Endothelial cell of umbilical vein (primary cell): ENCODE results near the gene PDE8B. TPM values are rescaled to one million over a fixed set of nuclear protein-coding genes. Genes with fewer than 3 reads are reported as not detected.

Experiments
- BruUV-seq: library from RNA; stranded (reverse); fragments of 400-500 nt; replicated peaks from 2 replicates; lab custom pipeline; 2021; lab: Mats Ljungman, UMichigan
- CTCF ChIA-PET: fragments of 300-600, 350-600 bp; sonication (Branson Sonifier 250); formaldehyde crosslinking; loops from one replicate; lab custom pipeline; 2021; ENCODE audit warnings: antibody characterized with exemption, inconsistent platforms; lab: Charles Lee
- POLR2A ChIA-PET: fragments of 300-600, 350-600 bp; sonication (Branson Sonifier 250); formaldehyde crosslinking; loops from one replicate; lab custom pipeline; 2021; ENCODE audit warnings: antibody characterized with exemption, inconsistent platforms; lab: Charles Lee
- DNase-seq: peaks from one replicate; pipeline ENCODE4 v3.0.0-alpha.2; 2011; ENCODE audit warnings: low read depth, low spot score
- FAIRE-seq: peaks from 2 replicates; lab custom pipeline; 2011; peaks lifted over from hg19 to GRCh38; lab: Jason Lieb, UNC
- H2AFZ ChIP-seq: 2 replicates; pipeline ENCODE4 v1.6.0; 2012; ENCODE audit warnings: low read depth, low read length, control low read depth, inconsistent platforms
- H3K27ac ChIP-seq: 2 replicates; pipeline ENCODE4 v1.5.1; 2011; ENCODE audit warnings: low read depth, mild to moderate bottlenecking, control low read depth, low read length, moderate library complexity; ENCODE audit not compliant: insufficient read depth
- H3K27me3 ChIP-seq, 2 experiments: 2 replicates each; pipeline versions ENCODE4 v1.6.0 to v1.6.1; 2011; ENCODE audit warnings: low read length in 2 of 2, mixed read lengths in 1 of 2; ENCODE audit not compliant: control insufficient read depth in 2 of 2, insufficient read depth in 2 of 2
- H3K36me3 ChIP-seq, 2 experiments: 2 replicates in 1 of 2; 3 replicates in 1 of 2; pipeline ENCODE4 v1.5.1; 2011; ENCODE audit warnings: low read length in 2 of 2, mild to moderate bottlenecking in 1 of 2, moderate library complexity in 1 of 2; ENCODE audit not compliant: control insufficient read depth in 2 of 2, insufficient read depth in 2 of 2; ENCODE audit errors: extremely low read depth in 1 of 2
- H3K4me1 ChIP-seq: 3 replicates; pipeline ENCODE4 v1.5.1; 2011; ENCODE audit warnings: mild to moderate bottlenecking, low read length; ENCODE audit not compliant: control insufficient read depth, insufficient read depth; ENCODE audit errors: extremely low read depth
- H3K4me2 ChIP-seq: 2 replicates; pipeline ENCODE4 v1.6.1; 2011; ENCODE audit warnings: low read length, control low read depth, mixed read lengths; ENCODE audit not compliant: insufficient read depth
- H3K4me3 ChIP-seq, 3 experiments: fragments of 200-600 bp in 1 of 3; sonication (generic), shearing (Covaris generic) in 1 of 3; replicated peaks in 1 of 3; 2 replicates each; pipeline ENCODE4 v1.5.1; 2011 to 2016; ENCODE audit warnings: control low read depth in 3 of 3, low read length in 3 of 3, mild to moderate bottlenecking in 2 of 3, inconsistent platforms in 1 of 3, low read depth in 1 of 3, moderate library complexity in 1 of 3; ENCODE audit not compliant: insufficient read depth in 1 of 3
- H3K79me2 ChIP-seq: 2 replicates; pipeline ENCODE4 v1.6.0; 2012; ENCODE audit warnings: low read length, inconsistent platforms; ENCODE audit not compliant: control insufficient read depth, insufficient read depth
- H3K9ac ChIP-seq: replicated peaks from 2 replicates; pipeline ENCODE3; 2011; ENCODE audit warnings: low read length, control low read depth; ENCODE audit not compliant: insufficient read depth; ENCODE audit errors: extremely low read depth
- H3K9me1 ChIP-seq: replicated peaks from 3 replicates; pipeline ENCODE4 v1.6.0; 2011; ENCODE audit warnings: mild to moderate bottlenecking, low read length; ENCODE audit not compliant: control insufficient read depth, insufficient read depth; ENCODE audit errors: extremely low read depth
- H3K9me3 ChIP-seq: replicated peaks from 2 replicates; pipeline ENCODE4 v1.5.1; 2012; ENCODE audit warnings: low read length, inconsistent platforms; ENCODE audit not compliant: control insufficient read depth, insufficient read depth
- H4K20me1 ChIP-seq: replicated peaks from 2 replicates; pipeline ENCODE3; 2011; ENCODE audit warnings: mild to moderate bottlenecking, low read length; ENCODE audit not compliant: control insufficient read depth, insufficient read depth; ENCODE audit errors: extremely low read depth
- CTCF ChIP-seq, 2 donors: IDR thresholded peaks; 1 replicate in 1 of 2; 2 replicates in 1 of 2; pipeline ENCODE4 v1.5.1; 2011; ENCODE audit warnings: low read length in 2 of 2, mild to moderate bottlenecking in 2 of 2, moderate library complexity in 2 of 2, control low read depth in 1 of 2, inconsistent platforms in 1 of 2, low read depth in 1 of 2; ENCODE audit not compliant: insufficient read depth in 1 of 2; ENCODE audit errors: extremely low read depth in 1 of 2
- EZH2 ChIP-seq: IDR thresholded peaks from 2 replicates; pipeline ENCODE4 v1.6.1; 2012; ENCODE audit warnings: borderline replicate concordance, low read depth, mild to moderate bottlenecking, moderate library complexity, low read length, inconsistent platforms; ENCODE audit not compliant: severe bottlenecking
- FOS ChIP-seq: IDR thresholded peaks from 2 replicates; pipeline ENCODE4 v1.6.1; 2011; ENCODE audit warnings: mild to moderate bottlenecking, low read length, moderate library complexity, borderline replicate concordance; ENCODE audit not compliant: insufficient read depth
- GATA2 ChIP-seq: IDR thresholded peaks from 2 replicates; pipeline ENCODE4 v1.7.0; 2011; ENCODE audit warnings: low read depth, mild to moderate bottlenecking, moderate library complexity, mixed read lengths, low read length; ENCODE audit not compliant: insufficient read length, insufficient read depth
- JUN ChIP-seq: IDR thresholded peaks from 2 replicates; pipeline ENCODE4 v1.6.1; 2011; ENCODE audit warnings: borderline replicate concordance, low read depth; ENCODE audit not compliant: insufficient read length, insufficient read depth
- MAX ChIP-seq: IDR thresholded peaks from 2 replicates; pipeline ENCODE4 v1.6.1; 2011; ENCODE audit not compliant: insufficient read depth, insufficient read length
- MYC ChIP-seq: IDR thresholded peaks from one replicate; pipeline ENCODE4 v1.6.1; 2011; ENCODE audit warnings: mild to moderate bottlenecking, low read depth, low read length
- POLR2A ChIP-seq: IDR thresholded peaks from 2 replicates; pipeline ENCODE4 v1.6.1; 2012; ENCODE audit warnings: low read depth, mild to moderate bottlenecking, control low read depth, low read length
- POLR2AphosphoS5 ChIP-seq: IDR thresholded peaks from 2 replicates; pipeline ENCODE4 v1.6.1; 2012; ENCODE audit warnings: low read depth, mild to moderate bottlenecking, control low read depth, low read length, moderate library complexity; ENCODE audit not compliant: insufficient read depth
- dilution Hi-C: fragments of 300-500 bp; cut with MboI; formaldehyde crosslinking; loops from one replicate; pipeline ENCODE4 v1.15.0; 2019; ENCODE audit warnings: low sequenced_read_pairs; ENCODE audit not compliant: extremely low pct_ligation_motif_present
- intact Hi-C: fragments of 100-400 bp; cut with micrococcal nuclease; formaldehyde crosslinking; loops from one replicate; pipeline ENCODE4 v1.10.0; 2022
- polyA plus RNA-seq, 4 experiments: library from polyadenylated mRNA; depleted of rRNA in 3 of 4; stranded (reverse) in 3 of 4; unstranded in 1 of 4; fragments of >200 nt; gene quantifications; 2 replicates each; pipeline versions ENCODE4 v1.2.1 to v1.2.3, GENCODE V29; 2011 to 2012; ENCODE audit warnings: missing spikeins in 1 of 4
- total RNA-seq: library from RNA; stranded (reverse); gene quantifications from 2 replicates; pipeline ENCODE4 v1.2.3, GENCODE V29; 2021

Gene PDE8B
- total and polyA plus RNA-seq, 2 donors (not counting 3 experiments of a cell fraction or from before 2014, with no cell fraction given): not detected

GRCh38 chr5:77277759-77278158 is 67.3 kb downstream of the PDE8B start:
- H3K9ac ChIP-seq: no peak overlapping the region
- POLR2A ChIA-PET: no interaction called here
- no peak overlapping the region for H3K4me3 ChIP-seq
- no peaks in the 10 kb centered on the region for H4K20me1 ChIP-seq
- no peak for TF ChIP-seq MAX
- TF ChIP-seq POLR2A: no peak
- no peak overlapping the region for H3K4me2 ChIP-seq
- intact Hi-C loops: no loop called here
- no peaks in the 10 kb centered on the region for H3K9me1 ChIP-seq
- no peak overlapping the region for H2AFZ ChIP-seq
- no peaks in the 10 kb centered on the region for H3K27me3 ChIP-seq
- DNase-seq (no peak), FAIRE-seq (no peak)
- dilution Hi-C loops: no loop called here
- no peaks in the 10 kb centered on the region for H3K36me3 ChIP-seq
- CTCF ChIA-PET: interaction anchor here (0.7 kb wide), 1 partner anchor 13 kb away, joined by 3 read pairs; no protein-coding TSS in a partner anchor
- H3K4me1 ChIP-seq: no peaks in the 10 kb centered on the region
- BruUV-seq: no TSS peak
- H3K79me2 ChIP-seq: no peaks in the 10 kb centered on the region
- H3K27ac ChIP-seq: no peak overlapping the region
- no peaks in the 10 kb centered on the region for H3K9me3 ChIP-seq

GRCh38 chr5:77280036-77280435 is 69.6 kb downstream of the PDE8B start:
- Histone ChIP-seq H3K4me1 (no peaks in the 10 kb centered on the region), H3K9ac (no peak overlapping the region), H3K36me3 (no peaks in the 10 kb centered on the region), H3K27ac (no peak overlapping the region), H3K4me3 (no peak overlapping the region), H3K9me1 (no peaks in the 10 kb centered on the region), H3K4me2 (no peak overlapping the region), H3K79me2 (no peaks in the 10 kb centered on the region), H2AFZ (no peak overlapping the region), H3K27me3 (peaks cover 0 to 2% of the 10 kb centered on the region in 2 experiments), H3K9me3 (no peaks in the 10 kb centered on the region), H4K20me1 (no peaks in the 10 kb centered on the region)
- intact Hi-C loops: no loop called here
- ChIA-PET POLR2A (no interaction called here), CTCF (no interaction called here)
- no peak for FAIRE-seq
- DNase-seq: no peak
- BruUV-seq: no TSS peak
- no peak for TF ChIP-seq FOS
- TF ChIP-seq MAX: no peak
- no peak for TF ChIP-seq EZH2
- no peak for TF ChIP-seq GATA2
- no peak for TF ChIP-seq JUN
- no peak for TF ChIP-seq POLR2A
- TF ChIP-seq CTCF (IDR thresholded peaks at IDR 0.05; ENCODE audit: extremely low read depth in 1 of 2, insufficient read depth in 1 of 2, low read depth in 1 of 2, low read length in 2 of 2): no peak
- TF ChIP-seq POLR2AphosphoS5: no peak
- TF ChIP-seq MYC: no peak
- dilution Hi-C loops: no loop called here
